ENCODE measurements around the gene ENOX1. TPM values are rescaled to one million over a fixed set of nuclear protein-coding genes. Genes with fewer than 3 reads are reported as not detected.

Gene ENOX1
- total RNA-seq, 1 donor from 2014 or later = 1.7 TPM

- no peak overlapping the region for H3K4me3 Mint-ChIP-seq (ENCODE audit: unreplicated experiment)
- no peak for DNase-seq (ENCODE audit: low spot score)
- no peak overlapping the region for H3K27ac Mint-ChIP-seq (ENCODE audit: unreplicated experiment)
- H3K4me1 Mint-ChIP-seq (ENCODE audit: unreplicated experiment) = no peaks in the 10 kb centered on the region
- H3K9me3 Mint-ChIP-seq (ENCODE audit: unreplicated experiment) = no peaks in the 10 kb centered on the region
- TF ChIP-seq, protein P1, sequence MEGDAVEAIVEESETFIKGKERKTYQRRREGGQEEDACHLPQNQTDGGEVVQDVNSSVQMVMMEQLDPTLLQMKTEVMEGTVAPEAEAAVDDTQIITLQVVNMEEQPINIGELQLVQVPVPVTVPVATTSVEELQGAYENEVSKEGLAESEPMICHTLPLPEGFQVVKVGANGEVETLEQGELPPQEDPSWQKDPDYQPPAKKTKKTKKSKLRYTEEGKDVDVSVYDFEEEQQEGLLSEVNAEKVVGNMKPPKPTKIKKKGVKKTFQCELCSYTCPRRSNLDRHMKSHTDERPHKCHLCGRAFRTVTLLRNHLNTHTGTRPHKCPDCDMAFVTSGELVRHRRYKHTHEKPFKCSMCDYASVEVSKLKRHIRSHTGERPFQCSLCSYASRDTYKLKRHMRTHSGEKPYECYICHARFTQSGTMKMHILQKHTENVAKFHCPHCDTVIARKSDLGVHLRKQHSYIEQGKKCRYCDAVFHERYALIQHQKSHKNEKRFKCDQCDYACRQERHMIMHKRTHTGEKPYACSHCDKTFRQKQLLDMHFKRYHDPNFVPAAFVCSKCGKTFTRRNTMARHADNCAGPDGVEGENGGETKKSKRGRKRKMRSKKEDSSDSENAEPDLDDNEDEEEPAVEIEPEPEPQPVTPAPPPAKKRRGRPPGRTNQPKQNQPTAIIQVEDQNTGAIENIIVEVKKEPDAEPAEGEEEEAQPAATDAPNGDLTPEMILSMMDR (IDR thresholded peaks at IDR 0.05; ENCODE audit: unreplicated experiment) = no peak
- no peaks in the 10 kb centered on the region for H3K36me3 Mint-ChIP-seq (ENCODE audit: low read depth, unreplicated experiment)
- no peaks in the 10 kb centered on the region for H3K27me3 Mint-ChIP-seq (ENCODE audit: unreplicated experiment)
These were observed 111.2 kb downstream of the ENOX1 start for GRCh38 chr13:43675577-43675976.

DNA sequence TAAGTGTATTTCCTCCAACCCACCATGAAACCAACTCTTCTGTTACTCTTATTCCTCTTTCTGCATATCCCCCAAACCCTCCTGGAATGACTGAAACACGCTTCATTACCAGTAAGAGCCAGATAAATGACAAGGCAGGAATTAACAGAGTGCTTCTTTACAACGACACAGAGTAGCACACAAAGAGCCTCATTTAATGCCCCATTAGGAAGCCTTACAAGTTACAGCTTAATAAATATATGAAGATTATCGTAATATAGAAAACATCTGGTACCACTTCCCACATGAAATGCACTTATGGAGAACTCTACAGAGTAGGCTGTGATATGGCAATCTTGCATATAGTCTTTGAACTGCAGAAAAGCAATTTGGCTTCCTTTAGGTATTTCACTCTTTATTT is 116.8 kb downstream of the ENOX1 start:
- no peak overlapping the region for H3K27ac Mint-ChIP-seq (ENCODE audit: unreplicated experiment)
- H3K4me1 Mint-ChIP-seq (ENCODE audit: unreplicated experiment) = peaks cover 3% of the 10 kb centered on the region
- DNase-seq (ENCODE audit: low spot score) = no peak
- no peak overlapping the region for H3K4me3 Mint-ChIP-seq (ENCODE audit: unreplicated experiment)
- H3K9me3 Mint-ChIP-seq (ENCODE audit: unreplicated experiment) = no peaks in the 10 kb centered on the region
- H3K27me3 Mint-ChIP-seq (ENCODE audit: unreplicated experiment) = no peaks in the 10 kb centered on the region
- no peaks in the 10 kb centered on the region for H3K36me3 Mint-ChIP-seq (ENCODE audit: low read depth, unreplicated experiment)
- TF ChIP-seq, protein P1 (IDR thresholded peaks at IDR 0.05; ENCODE audit: unreplicated experiment) = no peak

DNA sequence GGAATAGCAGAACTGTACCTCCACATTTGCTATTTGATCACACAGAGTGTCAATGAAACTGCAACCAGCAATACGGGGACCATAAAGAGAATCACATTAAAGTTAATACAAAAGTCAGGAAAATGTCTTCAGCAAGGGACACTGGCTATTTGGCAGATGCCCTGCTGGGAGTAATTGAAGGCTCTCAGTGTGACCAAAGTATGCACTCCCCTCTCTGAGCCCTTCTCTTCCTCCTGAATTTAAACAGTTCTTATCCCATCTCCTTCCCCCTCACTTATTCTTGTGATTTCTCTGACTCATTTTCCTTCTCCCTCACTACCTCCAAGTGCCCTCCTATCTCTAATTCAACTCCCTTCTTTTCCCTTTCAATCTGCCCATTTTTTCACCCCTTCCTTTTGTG is 117.7 kb downstream of the ENOX1 start:
- H3K4me3 Mint-ChIP-seq (ENCODE audit: unreplicated experiment) = no peak overlapping the region
- no peak for DNase-seq (ENCODE audit: low spot score)
- no peaks in the 10 kb centered on the region for H3K36me3 Mint-ChIP-seq (ENCODE audit: low read depth, unreplicated experiment)
- peaks cover 4% of the 10 kb centered on the region for H3K4me1 Mint-ChIP-seq (ENCODE audit: unreplicated experiment)
- no peak overlapping the region for H3K27ac Mint-ChIP-seq (ENCODE audit: unreplicated experiment)
- no peaks in the 10 kb centered on the region for H3K9me3 Mint-ChIP-seq (ENCODE audit: unreplicated experiment)
- no peaks in the 10 kb centered on the region for H3K27me3 Mint-ChIP-seq (ENCODE audit: unreplicated experiment)
- TF ChIP-seq, protein P1 (IDR thresholded peaks at IDR 0.05; ENCODE audit: unreplicated experiment) = no peak

DNA sequence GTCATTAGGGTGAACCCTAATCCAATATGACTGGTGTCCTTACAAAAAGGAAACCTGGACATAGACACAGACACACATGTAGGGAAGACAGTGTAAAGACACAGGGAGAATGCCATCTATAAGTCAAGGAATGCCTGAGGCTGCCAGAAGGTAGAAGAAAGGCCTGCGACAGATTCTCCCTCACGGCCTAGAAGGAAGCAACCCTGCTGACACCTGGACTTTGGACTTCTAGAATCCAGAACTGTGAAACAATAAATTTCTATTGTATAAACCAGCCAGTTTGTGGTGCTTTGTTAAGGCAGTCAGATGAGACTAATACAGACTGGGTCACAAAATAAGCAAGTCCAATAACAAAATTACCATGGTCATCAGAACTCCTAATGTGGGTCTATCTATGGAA is 120.4 kb downstream of the ENOX1 start:
- Mint-ChIP-seq H3K27ac (ENCODE audit: unreplicated experiment) (no peak overlapping the region), H3K9me3 (ENCODE audit: unreplicated experiment) (no peaks in the 10 kb centered on the region), H3K27me3 (ENCODE audit: unreplicated experiment) (no peaks in the 10 kb centered on the region), H3K4me1 (ENCODE audit: unreplicated experiment) (peaks cover 13% of the 10 kb centered on the region), H3K36me3 (ENCODE audit: low read depth, unreplicated experiment) (no peaks in the 10 kb centered on the region), H3K4me3 (ENCODE audit: unreplicated experiment) (no peak overlapping the region)
- no peak for DNase-seq (ENCODE audit: low spot score)
- TF ChIP-seq, protein P1 (IDR thresholded peaks at IDR 0.05; ENCODE audit: unreplicated experiment) = no peak

- peaks cover 13% of the 10 kb centered on the region for H3K4me1 Mint-ChIP-seq (ENCODE audit: unreplicated experiment)
- H3K27me3 Mint-ChIP-seq (ENCODE audit: unreplicated experiment) = no peaks in the 10 kb centered on the region
- no peak overlapping the region for H3K27ac Mint-ChIP-seq (ENCODE audit: unreplicated experiment)
- H3K9me3 Mint-ChIP-seq (ENCODE audit: unreplicated experiment) = no peaks in the 10 kb centered on the region
- TF ChIP-seq, protein P1 (IDR thresholded peaks at IDR 0.05; ENCODE audit: unreplicated experiment) = no peak
- no peaks in the 10 kb centered on the region for H3K36me3 Mint-ChIP-seq (ENCODE audit: low read depth, unreplicated experiment)
- no peak overlapping the region for H3K4me3 Mint-ChIP-seq (ENCODE audit: unreplicated experiment)
- no peak for DNase-seq (ENCODE audit: low spot score)
These were observed 121.4 kb downstream of the ENOX1 start for GRCh38 chr13:43665388-43665787.
